Endothelial cell (in vitro differentiated cells): ENCODE measurements around the gene CRHR2. TPM values are rescaled to one million over a fixed set of nuclear protein-coding genes. Genes with fewer than 3 reads are reported as not detected.

Experiments used
- DNase-seq: peaks from one replicate; pipeline ENCODE4 v3.0.0; 2021; ENCODE audit warnings: low spot score
- H3K27ac Mint-ChIP-seq: one replicate; pipeline ENCODE4 v1.8.0; 2021; ENCODE audit warnings: mixed read lengths, inconsistent platforms; ENCODE audit not compliant: unreplicated experiment
- H3K27me3 Mint-ChIP-seq: one replicate; pipeline ENCODE4 v1.8.0; 2021; ENCODE audit warnings: mild to moderate bottlenecking, moderate library complexity, mixed read lengths, inconsistent platforms; ENCODE audit not compliant: unreplicated experiment
- H3K36me3 Mint-ChIP-seq: one replicate; pipeline ENCODE4 v1.8.0; 2021; ENCODE audit warnings: mild to moderate bottlenecking, low read depth, mixed read lengths, inconsistent platforms; ENCODE audit not compliant: unreplicated experiment
- H3K4me1 Mint-ChIP-seq: one replicate; pipeline ENCODE4 v1.8.0; 2021; ENCODE audit warnings: mild to moderate bottlenecking, mixed read lengths, inconsistent platforms; ENCODE audit not compliant: unreplicated experiment
- H3K4me3 Mint-ChIP-seq: one replicate; pipeline ENCODE4 v1.8.0; 2021; ENCODE audit warnings: mild to moderate bottlenecking, mixed read lengths, inconsistent platforms; ENCODE audit not compliant: unreplicated experiment
- H3K9me3 Mint-ChIP-seq: one replicate; pipeline ENCODE4 v1.8.0; 2021; ENCODE audit warnings: mixed read lengths, inconsistent platforms; ENCODE audit not compliant: unreplicated experiment
- total RNA-seq: library from RNA; stranded (reverse); fragmentation: NEBNext Ultra II Directional; extraction: Animal tissue kit (Norgen Biotek cat#: 25700); gene quantifications from one replicate; pipeline ENCODE4 v1.2.1, GENCODE V29; 2021; ENCODE audit not compliant: unreplicated experiment
- TF ChIP-seq, protein P1 (sequence below): fragments of 200-600 bp; sonication (generic); IDR thresholded peaks from one replicate; pipeline ENCODE4 v1.5.0; 2021; ENCODE audit warnings: antibody characterized with exemption; ENCODE audit not compliant: unreplicated experiment

Gene CRHR2
- total RNA-seq, 1 donor from 2014 or later = 0.38 TPM

DNA sequence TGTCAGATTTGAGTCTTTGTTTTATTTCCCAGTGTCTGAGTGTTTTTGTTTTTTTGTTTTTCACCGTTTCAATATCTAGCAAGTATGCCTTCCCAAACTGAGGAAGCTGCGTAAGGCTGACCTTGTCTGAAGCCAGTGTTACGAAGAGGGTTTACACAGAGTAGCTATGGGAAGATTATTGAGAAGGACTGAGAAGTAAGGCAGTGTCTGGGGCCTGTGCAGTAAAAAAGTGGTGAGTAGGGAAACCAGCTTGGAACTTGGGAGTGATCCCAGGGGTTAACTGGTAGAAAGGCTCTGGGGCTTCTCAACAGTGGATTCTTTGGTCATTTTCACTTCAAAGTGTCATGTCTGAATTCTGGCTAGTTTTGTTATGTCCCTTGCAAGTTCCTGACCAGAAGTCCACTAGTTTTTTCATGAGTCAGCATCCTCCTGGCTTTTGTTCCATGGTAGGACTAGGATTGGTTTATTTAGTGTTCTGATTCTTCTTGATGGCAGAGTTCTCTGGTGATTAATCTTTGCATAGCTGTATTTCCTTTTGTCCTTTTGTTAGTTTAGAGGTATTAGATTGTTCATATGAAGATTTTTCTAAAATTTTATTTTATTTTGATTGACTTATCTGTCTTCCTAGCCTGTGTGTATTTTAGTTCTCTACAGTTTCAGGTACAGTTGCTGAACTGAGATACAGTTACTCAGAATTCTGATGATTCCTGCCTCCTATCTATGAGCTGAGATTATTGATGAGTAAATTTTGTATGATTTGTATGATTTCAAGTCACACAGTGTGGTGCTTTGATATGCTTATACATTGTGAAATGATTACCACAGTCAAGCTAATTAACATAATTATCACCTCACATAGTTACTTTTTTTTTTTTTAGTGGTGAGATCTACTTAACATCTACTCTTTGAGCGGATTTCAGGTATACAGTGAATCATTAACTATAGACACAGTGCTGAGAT, 68.6 kb downstream of the CRHR2 start:
- Mint-ChIP-seq H3K9me3 (no peaks in the 10 kb centered on the region), H3K36me3 (peaks cover 27% of the 10 kb centered on the region), H3K27ac (peak overlapping the region; percentile 45), H3K27me3 (no peaks in the 10 kb centered on the region), H3K4me3 (no peak overlapping the region), H3K4me1 (no peaks in the 10 kb centered on the region)
- DNase-seq = no peak
- TF ChIP-seq, protein P1, sequence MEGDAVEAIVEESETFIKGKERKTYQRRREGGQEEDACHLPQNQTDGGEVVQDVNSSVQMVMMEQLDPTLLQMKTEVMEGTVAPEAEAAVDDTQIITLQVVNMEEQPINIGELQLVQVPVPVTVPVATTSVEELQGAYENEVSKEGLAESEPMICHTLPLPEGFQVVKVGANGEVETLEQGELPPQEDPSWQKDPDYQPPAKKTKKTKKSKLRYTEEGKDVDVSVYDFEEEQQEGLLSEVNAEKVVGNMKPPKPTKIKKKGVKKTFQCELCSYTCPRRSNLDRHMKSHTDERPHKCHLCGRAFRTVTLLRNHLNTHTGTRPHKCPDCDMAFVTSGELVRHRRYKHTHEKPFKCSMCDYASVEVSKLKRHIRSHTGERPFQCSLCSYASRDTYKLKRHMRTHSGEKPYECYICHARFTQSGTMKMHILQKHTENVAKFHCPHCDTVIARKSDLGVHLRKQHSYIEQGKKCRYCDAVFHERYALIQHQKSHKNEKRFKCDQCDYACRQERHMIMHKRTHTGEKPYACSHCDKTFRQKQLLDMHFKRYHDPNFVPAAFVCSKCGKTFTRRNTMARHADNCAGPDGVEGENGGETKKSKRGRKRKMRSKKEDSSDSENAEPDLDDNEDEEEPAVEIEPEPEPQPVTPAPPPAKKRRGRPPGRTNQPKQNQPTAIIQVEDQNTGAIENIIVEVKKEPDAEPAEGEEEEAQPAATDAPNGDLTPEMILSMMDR = no peak

DNA sequence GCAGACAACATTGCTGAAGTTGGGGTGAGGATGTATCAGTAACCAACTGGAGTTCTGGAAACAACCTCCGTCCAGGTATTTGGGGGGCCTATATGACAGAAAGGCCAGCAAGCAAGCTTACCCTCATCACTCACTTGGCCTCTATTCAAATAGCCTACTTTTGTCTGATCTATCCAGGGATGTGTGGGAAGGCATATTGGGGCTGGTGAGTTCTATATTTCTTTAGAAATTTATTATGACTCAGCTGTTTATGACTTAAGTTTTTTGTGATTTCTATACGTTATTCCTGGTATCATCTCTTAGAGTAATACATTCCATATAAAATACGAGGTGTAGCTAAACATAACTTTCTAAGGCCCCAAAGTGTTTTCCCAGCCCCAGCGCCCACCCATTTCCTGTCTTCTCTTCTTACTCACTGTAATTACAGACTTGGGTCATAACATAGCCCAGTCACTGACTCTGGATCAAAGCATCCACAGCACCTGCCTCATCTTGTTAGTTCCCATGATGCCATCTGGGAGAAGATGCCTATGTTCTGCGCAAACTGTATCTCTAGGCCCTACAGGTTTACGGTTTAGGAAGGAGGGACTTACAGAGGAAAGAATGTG, 69.5 kb downstream of the CRHR2 start:
- no peak for DNase-seq
- TF ChIP-seq, protein P1 = no peak
- Mint-ChIP-seq H3K36me3 (peaks cover 27% of the 10 kb centered on the region), H3K27me3 (no peaks in the 10 kb centered on the region), H3K4me3 (no peak overlapping the region), H3K27ac (no peak overlapping the region), H3K4me1 (no peaks in the 10 kb centered on the region), H3K9me3 (no peaks in the 10 kb centered on the region)

DNA sequence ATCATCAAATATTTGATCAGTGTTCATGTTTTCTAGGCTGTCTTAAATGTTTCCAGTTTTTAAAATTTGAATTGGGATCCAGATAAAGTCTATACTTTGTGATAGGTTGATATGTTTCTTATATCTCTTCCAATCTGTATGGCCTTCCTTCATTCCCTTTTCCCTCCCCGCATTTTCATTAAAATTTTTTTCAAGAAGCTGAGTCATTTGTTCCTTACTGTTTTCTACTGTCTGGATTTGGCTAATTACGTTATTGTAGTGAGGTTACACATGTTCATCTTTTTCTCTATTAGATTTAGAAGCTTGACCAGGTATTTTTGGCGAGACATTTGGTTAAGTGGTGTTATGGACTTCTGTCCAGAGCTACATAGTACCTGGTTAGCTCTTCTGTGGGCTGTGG, 76.4 kb downstream of the CRHR2 start:
- TF ChIP-seq, protein P1 = no peak
- H3K27ac Mint-ChIP-seq = no peak overlapping the region
- no peak for DNase-seq
- no peak overlapping the region for H3K4me3 Mint-ChIP-seq
- H3K27me3 Mint-ChIP-seq = no peaks in the 10 kb centered on the region
- peaks cover 17% of the 10 kb centered on the region for H3K36me3 Mint-ChIP-seq
- no peaks in the 10 kb centered on the region for H3K4me1 Mint-ChIP-seq
- no peaks in the 10 kb centered on the region for H3K9me3 Mint-ChIP-seq

DNA sequence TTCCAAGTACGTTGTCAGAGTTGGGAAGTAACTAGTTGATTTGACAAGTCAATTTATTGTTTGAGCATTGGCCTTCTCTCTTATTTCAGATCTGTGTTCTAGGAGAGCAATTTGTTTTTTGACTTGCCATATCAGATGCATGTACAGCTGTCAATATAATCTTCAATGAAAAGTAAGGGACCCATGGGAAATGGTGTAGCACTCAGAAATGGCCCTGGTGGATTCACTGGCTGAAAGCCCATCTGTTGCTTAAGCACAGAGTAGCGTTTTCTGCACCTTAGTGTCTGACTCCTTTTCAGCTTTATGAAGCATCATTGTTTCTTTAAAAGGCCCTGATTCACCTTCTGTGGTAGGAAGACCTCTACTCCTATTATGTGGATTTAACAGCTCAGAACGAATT, 77.4 kb downstream of the CRHR2 start:
- no peak for DNase-seq
- no peaks in the 10 kb centered on the region for H3K4me1 Mint-ChIP-seq
- H3K27me3 Mint-ChIP-seq = no peaks in the 10 kb centered on the region
- H3K36me3 Mint-ChIP-seq = peaks cover 22% of the 10 kb centered on the region
- no peak overlapping the region for H3K27ac Mint-ChIP-seq
- TF ChIP-seq, protein P1 = no peak
- no peaks in the 10 kb centered on the region for H3K9me3 Mint-ChIP-seq
- H3K4me3 Mint-ChIP-seq = no peak overlapping the region

Other genes with a start within 250 kb of the CRHR2 start
- gene NOD1, start 203.7 kb downstream of the CRHR2 start, total RNA-seq = 32.7 TPM
- 34.0 TPM for gene GGCT, start 177.6 kb downstream of the CRHR2 start, total RNA-seq
- 91.3 TPM for gene GARS1, start 87.6 kb downstream of the CRHR2 start, total RNA-seq
- gene INMT, start 69.7 kb upstream of the CRHR2 start, total RNA-seq = 1.4 TPM
- 4.7 TPM for gene MINDY4, start 89.0 kb upstream of the CRHR2 start, total RNA-seq
- gene AQP1, start 229.4 kb upstream of the CRHR2 start, total RNA-seq = 2.7 TPM